ENCODE measurements around the gene PARD3B. TPM values are rescaled to one million over a fixed set of nuclear protein-coding genes. Genes with fewer than 3 reads are reported as not detected.

The PARD3B gene
- total and polyA plus RNA-seq, 2 of the 8 experiments (the other 6 are each of a cell fraction or from before 2014, with no cell fraction given), result 1.2 to 5.7 TPM

DNA sequence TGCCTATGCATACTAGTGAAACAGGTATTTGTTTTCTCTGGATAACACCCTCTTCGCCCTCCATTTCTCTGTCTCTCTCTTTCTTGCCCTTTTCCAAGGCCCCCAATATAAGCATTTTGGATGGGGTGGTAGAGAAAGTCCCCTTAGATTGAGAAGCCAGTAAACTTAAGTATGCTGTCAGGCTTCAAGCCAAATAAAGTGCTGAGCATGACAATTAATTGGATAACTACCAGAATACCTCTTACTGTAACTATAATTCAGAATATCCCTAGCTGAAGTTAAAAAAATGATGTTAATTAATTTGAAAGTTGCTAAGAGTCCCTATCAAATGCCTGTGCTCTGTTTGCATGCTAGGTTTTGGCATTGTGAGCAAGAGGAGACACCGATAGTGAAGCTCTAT is 324.8 kb downstream of the PARD3B start:
- H3K14ac ChIP-seq (ENCODE audit: insufficient read length), result no peak overlapping the region
- H3K79me2 ChIP-seq (ENCODE audit: control insufficient read depth in 1 of 2, insufficient read depth in 2 of 2, low read length in 2 of 2), result no peaks in the 10 kb centered on the region
- 84% methylated on average over 2 of the region's 2 CpGs; no CpG with 5 or more reads in 1 of the 2 experiments for WGBS, 2 experiments (ENCODE audit: extremely low coverage in 1 of 2, insufficient coverage in 1 of 2, insufficient read length in 1 of 2, insufficient replicate concordance in 2 of 2, low coverage in 1 of 2, low lambda C conversion rate in 2 of 2, missing lambda C conversion rate in 1 of 2)
- no peak overlapping the region for H2BK120ac ChIP-seq (replicated peaks; ENCODE audit: low read depth, low read length)
- H3K79me1 ChIP-seq (ENCODE audit: low read depth, low read length), result no peaks in the 10 kb centered on the region
- TF ChIP-seq POLR2A (IDR thresholded peaks at IDR 0.05; ENCODE audit: control extremely low read depth in 1 of 2, low read depth in 2 of 2, low read length in 2 of 2) (no peak), SP2 (IDR thresholded peaks at IDR 0.05; ENCODE audit: low read length) (no peak), SAP30 (IDR thresholded peaks at IDR 0.05; ENCODE audit: insufficient read depth, insufficient replicate concordance, low read length) (no peak), SRF (IDR thresholded peaks at IDR 0.05; ENCODE audit: low read depth, low read length) (no peak), FOSL1 (IDR thresholded peaks at IDR 0.05; ENCODE audit: insufficient read depth, low read depth, low read length) (no peak), HDAC6 (IDR thresholded peaks at IDR 0.05; ENCODE audit: low read depth, low read length) (no peak), POU5F1 (IDR thresholded peaks at IDR 0.05; ENCODE audit: low read depth, low read length) (no peak), PHF8 (conservative IDR thresholded peaks at IDR 0.05; ENCODE audit: low read depth, low read length) (no peak), NANOG (IDR thresholded peaks at IDR 0.05; ENCODE audit: insufficient read depth, low read depth, low read length, poor library complexity, severe bottlenecking) (no peak), ASH2L (IDR thresholded peaks at IDR 0.05; ENCODE audit: low read length) (no peak)
- H3K27me3 ChIP-seq (replicated peaks in 1 of 4; ENCODE audit: control insufficient read depth in 3 of 4, extremely low read depth in 1 of 4, insufficient read depth in 3 of 4, low read length in 3 of 4), result no peaks in the 10 kb centered on the region
- H3K4me3 ChIP-seq (ENCODE audit: extremely low read depth in 1 of 4, insufficient read depth in 2 of 4, low read depth in 3 of 4, low read length in 4 of 4), result no peak overlapping the region
- no peak overlapping the region for H2BK5ac ChIP-seq (ENCODE audit: low read depth, low read length)
- H2AFZ ChIP-seq (ENCODE audit: low read length), result no peak overlapping the region
- no peaks in the 10 kb centered on the region for H3K36me3 ChIP-seq (ENCODE audit: control insufficient read depth in 2 of 4, insufficient read depth in 4 of 4, low read length in 3 of 4)
- no peak overlapping the region for H3K56ac ChIP-seq (replicated peaks; ENCODE audit: insufficient read length, low read depth, low read length)
- H2AK5ac ChIP-seq (ENCODE audit: low read depth, low read length), result no peak overlapping the region
- no peak overlapping the region for H3K4me2 ChIP-seq (ENCODE audit: insufficient read depth in 1 of 2, low read depth in 2 of 2, low read length in 2 of 2)
- no peak overlapping the region for H4K8ac ChIP-seq (ENCODE audit: extremely low read depth, insufficient read depth, low read length)
- no peak overlapping the region for H3K27ac ChIP-seq (ENCODE audit: low read depth, low read length)
- H3K23ac ChIP-seq (ENCODE audit: insufficient read length), result no peak overlapping the region
- no peaks in the 10 kb centered on the region for H4K20me1 ChIP-seq (replicated peaks in 1 of 2; ENCODE audit: control insufficient read depth in 1 of 2, insufficient read depth in 2 of 2, low read length in 2 of 2)
- H4K5ac ChIP-seq (ENCODE audit: insufficient read length, low read depth, low read length), result no peak overlapping the region
- H3K9me3 ChIP-seq (ENCODE audit: insufficient read depth in 2 of 2, low read depth in 1 of 2, low read length in 1 of 2), result no peaks in the 10 kb centered on the region
- FAIRE-seq (no peak), DNase-seq (ENCODE audit: low read depth in 1 of 2, low spot score in 2 of 2) (no peak)
- no peak overlapping the region for H3K9ac ChIP-seq (replicated peaks in 1 of 4; ENCODE audit: extremely low read depth in 1 of 4, low read depth in 3 of 4, low read length in 3 of 4)
- no peaks in the 10 kb centered on the region for H3K23me2 ChIP-seq (ENCODE audit: low read depth, low read length)
- ChIA-PET POLR2A (ENCODE audit: partially characterized antibody) (no interaction called here), CTCF (ENCODE audit: partially characterized antibody) (interaction anchor here (0.7 to 2.0 kb wide), 3 partner anchors 18 to 851 kb away, joined by 3 to 6 read pairs (median 4); no protein-coding TSS in a partner anchor)
- H3K4me1 ChIP-seq (replicated peaks in 1 of 4; ENCODE audit: control insufficient read depth in 3 of 4, insufficient read depth in 4 of 4, low read length in 3 of 4), result no peaks in the 10 kb centered on the region
- no peak overlapping the region for H2BK12ac ChIP-seq (ENCODE audit: low read depth, low read length)
- H3K4ac ChIP-seq (replicated peaks; ENCODE audit: insufficient read length, low read depth, low read length), result no peak overlapping the region
- no peak overlapping the region for H4K91ac ChIP-seq (replicated peaks; ENCODE audit: insufficient read length, low read length)
- H3K18ac ChIP-seq (ENCODE audit: extremely low read depth, low read length), result no peak overlapping the region
- no peak overlapping the region for H2BK20ac ChIP-seq (ENCODE audit: low read length)
- no peak overlapping the region for H2BK15ac ChIP-seq (ENCODE audit: low read length)

All from H1 (cell line).